GM21825 (cell line): ENCODE results near the gene ITPR2.

Experiments used
- ATAC-seq: cut with Tn5 transposase; IDR thresholded peaks from one replicate; pipeline ENCODE4 v1.9.1; 2021; ENCODE audit warnings: mild to moderate bottlenecking, moderate library complexity; ENCODE audit not compliant: unreplicated experiment

ITPR2 gene

GRCh38 chr12:26599096-26599695, 233.8 kb downstream of the ITPR2 start:
- no peak for ATAC-seq

- no peak for ATAC-seq
These were observed 237.2 kb downstream of the ITPR2 start for GRCh38 chr12:26595806-26596205.

GRCh38 chr12:26580619-26581018, 252.4 kb downstream of the ITPR2 start:
- no peak for ATAC-seq

GRCh38 chr12:26576266-26576665, 256.7 kb downstream of the ITPR2 start:
- no peak for ATAC-seq

GRCh38 chr12:26573225-26573909, 259.6 kb downstream of the ITPR2 start:
- ATAC-seq, result no peak

GRCh38 chr12:26572137-26572536, 260.9 kb downstream of the ITPR2 start:
- no peak for ATAC-seq

- no peak for ATAC-seq
These were observed 261.4 kb downstream of the ITPR2 start for GRCh38 chr12:26571560-26571959.

- no peak for ATAC-seq
These were observed 265.9 kb downstream of the ITPR2 start for GRCh38 chr12:26567126-26567525.

GRCh38 chr12:26566675-26567074, 266.3 kb downstream of the ITPR2 start:
- no peak for ATAC-seq

GRCh38 chr12:26566186-26566585, 266.8 kb downstream of the ITPR2 start:
- no peak for ATAC-seq

- no peak for ATAC-seq
These were observed 268.6 kb downstream of the ITPR2 start for GRCh38 chr12:26564391-26564790.

- no peak for ATAC-seq
These were observed 269.4 kb downstream of the ITPR2 start for GRCh38 chr12:26563552-26563951.

GRCh38 chr12:26557326-26557725, 275.7 kb downstream of the ITPR2 start:
- no peak for ATAC-seq

- ATAC-seq, result no peak
These were observed 276.1 kb downstream of the ITPR2 start for GRCh38 chr12:26556916-26557315.

GRCh38 chr12:26555139-26555538, 277.9 kb downstream of the ITPR2 start:
- no peak for ATAC-seq

- ATAC-seq, result no peak
These were observed 278.7 kb downstream of the ITPR2 start for GRCh38 chr12:26554332-26554731.

- no peak for ATAC-seq
These were observed 281.6 kb downstream of the ITPR2 start for GRCh38 chr12:26551385-26551784.

- ATAC-seq, result no peak
These were observed 284.8 kb downstream of the ITPR2 start for GRCh38 chr12:26548227-26548626.

- no peak for ATAC-seq
These were observed 286.3 kb downstream of the ITPR2 start for GRCh38 chr12:26546535-26547314.

- ATAC-seq, result no peak
These were observed 293.9 kb downstream of the ITPR2 start for GRCh38 chr12:26539131-26539530.

GRCh38 chr12:26537651-26538050, 295.3 kb downstream of the ITPR2 start:
- no peak for ATAC-seq

GRCh38 chr12:26537126-26537525, 295.9 kb downstream of the ITPR2 start:
- no peak for ATAC-seq
